CD4-positive, alpha-beta memory T cell (primary cell): Measurements from ENCODE around the gene ZNF134. TPM values are rescaled to one million over a fixed set of nuclear protein-coding genes. Genes with fewer than 3 reads are reported as not detected.

Experiments
- CTCF ChIA-PET: fragments of 350-600 bp; sonication (Branson Sonifier 250); formaldehyde crosslinking; loops from one replicate; lab custom pipeline; 2021; ENCODE audit warnings: inconsistent platforms; ENCODE audit not compliant: partially characterized antibody; lab: Charles Lee
- POLR2A ChIA-PET: fragments of 350-600 bp; sonication (Branson Sonifier 250); formaldehyde crosslinking; loops from one replicate; lab custom pipeline; 2021; ENCODE audit not compliant: partially characterized antibody; lab: Charles Lee
- DNase-seq, 5 donors: peaks; one replicate each; pipeline versions ENCODE4 v3.0.0 to v3.0.0-alpha.2; 2020 to 2022; ENCODE audit warnings: mixed read lengths in 1 of 5
- H3K27ac ChIP-seq: one replicate; pipeline ENCODE4 v1.7.0; 2013; ENCODE audit warnings: low read depth, low read length
- H3K27me3 ChIP-seq: 2 replicates; pipeline ENCODE4 v1.7.0; 2013; ENCODE audit warnings: mild to moderate bottlenecking, low read length, moderate library complexity; ENCODE audit not compliant: insufficient read depth
- H3K36me3 ChIP-seq: 2 replicates; pipeline ENCODE4 v1.7.0; 2013; ENCODE audit warnings: mild to moderate bottlenecking, low read length, moderate library complexity; ENCODE audit not compliant: insufficient read depth
- H3K4me1 ChIP-seq: 2 replicates; pipeline ENCODE4 v1.7.0; 2013; ENCODE audit warnings: mild to moderate bottlenecking, low read length, moderate library complexity; ENCODE audit not compliant: insufficient read depth
- H3K4me3 ChIP-seq, 2 donors: one replicate each; pipeline ENCODE4 v1.7.0; 2013; ENCODE audit warnings: low read length in 2 of 2, mild to moderate bottlenecking in 1 of 2
- H3K9me3 ChIP-seq, 2 donors: one replicate each; pipeline ENCODE4 v1.7.0; 2013; ENCODE audit warnings: low read length in 2 of 2, control low read depth in 1 of 2; ENCODE audit not compliant: control insufficient read depth in 1 of 2
- H3K27ac Mint-ChIP-seq, 7 donors: one replicate each; pipeline ENCODE4 v1.8.0; 2020 to 2021; ENCODE audit warnings: mixed read lengths in 7 of 7, mild to moderate bottlenecking in 6 of 7, inconsistent platforms in 3 of 7, moderate library complexity in 3 of 7
- H3K27me3 Mint-ChIP-seq, 2 donors: one replicate each; pipeline ENCODE4 v1.8.0; 2020 to 2021; ENCODE audit warnings: mixed read lengths in 2 of 2
- H3K36me3 Mint-ChIP-seq, 2 donors: one replicate each; pipeline ENCODE4 v1.8.0; 2020 to 2021; ENCODE audit warnings: mixed read lengths in 2 of 2, inconsistent platforms in 1 of 2, mild to moderate bottlenecking in 1 of 2
- H3K4me1 Mint-ChIP-seq, 4 donors: one replicate each; pipeline ENCODE4 v1.8.0; 2020 to 2021; ENCODE audit warnings: mixed read lengths in 4 of 4, mild to moderate bottlenecking in 1 of 4
- H3K4me3 Mint-ChIP-seq, 8 donors: one replicate each; pipeline ENCODE4 v1.8.0; 2020 to 2021; ENCODE audit warnings: mixed read lengths in 8 of 8, mild to moderate bottlenecking in 7 of 8, moderate library complexity in 6 of 8, inconsistent platforms in 3 of 8
- H3K9me3 Mint-ChIP-seq, 8 donors: one replicate each; pipeline ENCODE4 v1.8.0; 2020 to 2021; ENCODE audit warnings: mixed read lengths in 8 of 8, mild to moderate bottlenecking in 5 of 8, inconsistent platforms in 3 of 8, moderate library complexity in 1 of 8
- intact Hi-C: fragments of 100-400 bp; cut with micrococcal nuclease; formaldehyde crosslinking; loops from one replicate; pipeline ENCODE4 v1.15.1; 2023
- polyA plus RNA-seq, 2 donors: library from polyadenylated mRNA; unstranded; fragments of 300-500 nt; fragmentation: Illumina TruSeq; gene quantifications; one replicate each; pipeline ENCODE4 v1.2.3, GENCODE V29; 2021
- total RNA-seq, 2 experiments: library from RNA; stranded (reverse); gene quantifications; one replicate each; pipeline ENCODE4 v1.2.3, GENCODE V29; 2021

Gene ZNF134
- total and polyA plus RNA-seq, 4 experiments from 2014 or later: 8.9 to 32.3 (median 22.4) TPM

DNA sequence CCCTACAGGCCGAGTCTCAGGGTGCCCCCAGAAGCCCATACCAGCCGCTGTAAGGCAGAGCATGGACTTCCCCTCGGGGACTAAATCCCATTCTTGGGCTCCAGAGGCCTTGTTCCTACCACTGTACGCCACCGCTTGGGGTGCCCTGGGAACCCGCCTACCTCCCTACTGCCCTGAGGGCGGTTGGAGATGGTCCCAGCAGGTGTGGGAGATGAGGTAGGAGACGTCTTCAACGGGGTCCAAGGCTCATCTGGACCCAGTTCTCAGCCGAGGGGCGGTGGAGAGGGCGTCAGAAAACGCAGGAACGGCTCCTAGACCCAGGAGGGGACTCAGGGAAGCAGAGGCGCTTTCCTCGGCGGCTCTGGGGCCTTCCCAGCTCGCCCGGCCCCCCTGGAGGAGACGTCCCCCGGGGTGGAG, 30.9 kb upstream of the ZNF134 start:
- peak overlapping the region in 1 of 7 donors; percentile 13 for H3K27ac Mint-ChIP-seq
- intact Hi-C loops: no loop called here
- ChIA-PET CTCF (no interaction called here), POLR2A (interaction anchor here (0.6 to 2.2 kb wide), 7 partner anchors 16 to 420 kb away, joined by 3 to 12 read pairs (median 3); partner anchors contain the start of genes ZNF134, ZNF530, ZNF551 and ZNF606)
- Histone ChIP-seq H3K9me3 (peaks cover 4 to 7% of the 10 kb centered on the region in 2 donors), H3K27me3 (no peaks in the 10 kb centered on the region), H3K36me3 (no peaks in the 10 kb centered on the region), H3K4me1 (peaks cover 24% of the 10 kb centered on the region), H3K27ac (no peak overlapping the region), H3K4me3 (peak overlapping the region; percentile 43 to 74)
- DNase-seq: no peak
- peaks cover 43 to 44% of the 10 kb centered on the region in 2 donors for H3K36me3 Mint-ChIP-seq
- peaks cover 11 to 65% (median 58%) of the 10 kb centered on the region in 8 donors for H3K9me3 Mint-ChIP-seq
- no peaks in the 10 kb centered on the region for H3K27me3 Mint-ChIP-seq
- peak overlapping the region in 6 of 8 donors; percentile 10 to 98 (median 69) for H3K4me3 Mint-ChIP-seq
- peaks cover 14 to 34% (median 22%) of the 10 kb centered on the region in 4 donors for H3K4me1 Mint-ChIP-seq

- Mint-ChIP-seq H3K9me3 (peaks cover 13 to 70% (median 62%) of the 10 kb centered on the region in 8 donors), H3K4me1 (peaks cover 10 to 29% (median 19%) of the 10 kb centered on the region in 4 donors), H3K27ac (peak within 1 kb of the TSS; percentile 65 to 94 (median 86)), H3K4me3 (peak within 1 kb of the TSS; percentile 92 to 99 (median 96)), H3K36me3 (peaks cover 47 to 49% of the 10 kb centered on the region in 2 donors), H3K27me3 (no peaks in the 10 kb centered on the region)
- ChIA-PET POLR2A (interaction anchor here (0.6 to 2.2 kb wide), 10 partner anchors 16 to 419 kb away, joined by 3 to 12 read pairs (median 3); partner anchors contain the start of genes TRAPPC2B, ZNF134, ZNF211 and ZNF530), CTCF (no interaction called here)
- Histone ChIP-seq H3K9me3 (peaks cover 7 to 11% of the 10 kb centered on the region in 2 donors), H3K27ac (no peak within 1 kb of the TSS), H3K4me3 (peak within 1 kb of the TSS; percentile 43 to 74), H3K36me3 (peaks cover 7% of the 10 kb centered on the region), H3K4me1 (peaks cover 21% of the 10 kb centered on the region), H3K27me3 (no peaks in the 10 kb centered on the region)
- DNase-seq: peak; percentile 84 to 90 (median 89)
- intact Hi-C loops: loop anchor here (1.0 kb wide), 1 partner anchor 16 kb away; the partner anchor contains the start of gene ZNF530
Observed at GRCh38 chr19:57583521-57584416, 30.3 kb upstream of the ZNF134 start, which contains the start of gene ZIK1. TSS of gene ZIK1 (plus strand) at chr19:57584145. CDS start at chr19:57584357, 212 bp downstream.

DNA sequence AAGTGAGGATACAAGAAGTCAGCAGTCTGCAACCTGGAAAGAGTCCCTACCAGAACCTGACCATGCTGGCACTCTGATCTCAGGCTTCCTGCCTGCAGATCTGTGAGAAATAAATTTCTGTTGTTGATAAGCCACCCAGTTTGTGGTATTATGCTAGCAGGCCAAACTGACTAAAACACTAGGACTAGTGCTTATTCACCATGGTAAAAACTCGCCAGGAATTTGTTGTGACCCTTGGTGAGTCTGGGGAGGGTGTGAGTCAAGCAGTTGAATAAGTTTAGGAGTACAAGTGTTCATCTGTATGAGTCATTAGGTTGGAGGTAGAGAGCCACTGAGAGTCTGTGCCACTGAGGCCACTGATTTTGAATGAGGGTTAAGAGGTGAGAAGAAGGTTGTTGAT, 26.5 kb upstream of the ZNF134 start:
- intact Hi-C loops: no loop called here
- Histone ChIP-seq H3K36me3 (peaks cover 18% of the 10 kb centered on the region), H3K4me3 (no peak overlapping the region), H3K9me3 (peaks cover 10 to 47% of the 10 kb centered on the region in 2 donors), H3K27me3 (no peaks in the 10 kb centered on the region), H3K4me1 (peaks cover 15% of the 10 kb centered on the region), H3K27ac (no peak overlapping the region)
- Mint-ChIP-seq H3K27ac (no peak overlapping the region), H3K4me1 (peaks cover 7 to 20% (median 15%) of the 10 kb centered on the region in 4 donors), H3K36me3 (peaks cover 72 to 76% of the 10 kb centered on the region in 2 donors), H3K27me3 (no peaks in the 10 kb centered on the region), H3K4me3 (peak overlapping the region in 1 of 8 donors; percentile 3), H3K9me3 (peaks cover 13 to 90% (median 81%) of the 10 kb centered on the region in 8 donors)
- POLR2A ChIA-PET: no interaction called here
- DNase-seq: no peak
- CTCF ChIA-PET: no interaction called here

DNA sequence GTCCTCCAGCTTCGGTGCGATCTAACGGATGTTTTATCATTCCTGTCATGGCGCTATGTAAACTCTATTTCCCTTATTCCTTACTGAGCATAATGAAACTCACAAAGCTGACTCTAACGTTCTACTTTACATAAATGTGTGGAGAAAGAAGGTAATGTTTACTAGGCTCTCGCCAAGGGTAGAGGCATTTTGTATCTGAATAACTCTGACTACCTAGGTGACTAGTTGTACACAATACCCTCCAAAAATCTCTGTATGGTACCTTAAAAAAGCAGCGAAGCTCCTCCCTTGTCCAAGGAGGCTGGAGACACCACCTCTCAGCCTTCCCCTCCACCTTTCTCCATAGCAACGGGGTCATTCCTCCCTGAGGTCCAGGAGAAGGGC, 14.7 kb upstream of the ZNF134 start:
- peaks cover 38% of the 10 kb centered on the region in 2 donors for H3K36me3 Mint-ChIP-seq
- H3K9me3 Mint-ChIP-seq: peaks cover 8 to 49% (median 44%) of the 10 kb centered on the region in 8 donors
- ChIA-PET POLR2A (interaction anchor here (0.7 to 2.1 kb wide), 5 partner anchors 15 to 403 kb away, joined by 3 to 8 read pairs (median 3); partner anchors contain the start of genes ZIK1, ZNF134, ZNF211 and ZNF606), CTCF (no interaction called here)
- Histone ChIP-seq H3K4me1 (peaks cover 16% of the 10 kb centered on the region), H3K27ac (peak overlapping the region; percentile 40), H3K9me3 (peaks cover 0 to 11% of the 10 kb centered on the region in 2 donors), H3K4me3 (peak overlapping the region; percentile 38 to 76), H3K27me3 (no peaks in the 10 kb centered on the region), H3K36me3 (peaks cover 6% of the 10 kb centered on the region)
- peaks cover 0 to 3% of the 10 kb centered on the region in 2 donors for H3K27me3 Mint-ChIP-seq
- no peak for DNase-seq
- H3K4me3 Mint-ChIP-seq: peak overlapping the region; percentile 86 to 93 (median 90)
- peak overlapping the region; percentile 28 to 93 (median 81) for H3K27ac Mint-ChIP-seq
- peaks cover 5 to 24% (median 19%) of the 10 kb centered on the region in 4 donors for H3K4me1 Mint-ChIP-seq
- intact Hi-C loops: loop anchor here (1.0 kb wide), 2 partner anchors 15 kb away; partner anchors contain the start of genes ZIK1 and ZNF134

GRCh38 chr19:57599761-57600383, 14.2 kb upstream of the ZNF134 start, which contains the start of gene ZNF530:
TSS of gene ZNF530 (plus strand) at chr19:57599885. CDS start at chr19:57604346, 4,461 bp downstream.
- Histone ChIP-seq H3K27me3 (no peaks in the 10 kb centered on the region), H3K4me3 (peak within 1 kb of the TSS; percentile 38 to 76), H3K36me3 (peaks cover 11% of the 10 kb centered on the region), H3K4me1 (peaks cover 16% of the 10 kb centered on the region), H3K27ac (peak within 1 kb of the TSS; percentile 40), H3K9me3 (peaks cover 0 to 16% of the 10 kb centered on the region in 2 donors)
- DNase-seq: peak; percentile 74 to 80 (median 76)
- intact Hi-C loops: loop anchor here (1.0 kb wide), 2 partner anchors 14 to 16 kb away; partner anchors contain the start of genes ZIK1 and ZNF134
- H3K27me3 Mint-ChIP-seq: peaks cover 0 to 3% of the 10 kb centered on the region in 2 donors
- peak within 1 kb of the TSS; percentile 28 to 93 (median 81) for H3K27ac Mint-ChIP-seq
- ChIA-PET CTCF (no interaction called here), POLR2A (interaction anchor here (0.7 to 2.1 kb wide), 7 partner anchors 14 to 402 kb away, joined by 3 to 8 read pairs (median 4); partner anchors contain the start of genes ZIK1, ZNF134, ZNF211 and ZNF606)
- H3K9me3 Mint-ChIP-seq: peaks cover 12 to 51% (median 45%) of the 10 kb centered on the region in 8 donors
- H3K4me1 Mint-ChIP-seq: peaks cover 5 to 24% (median 19%) of the 10 kb centered on the region in 4 donors
- peak within 1 kb of the TSS; percentile 86 to 93 (median 90) for H3K4me3 Mint-ChIP-seq
- H3K36me3 Mint-ChIP-seq: peaks cover 43% of the 10 kb centered on the region in 2 donors

DNA sequence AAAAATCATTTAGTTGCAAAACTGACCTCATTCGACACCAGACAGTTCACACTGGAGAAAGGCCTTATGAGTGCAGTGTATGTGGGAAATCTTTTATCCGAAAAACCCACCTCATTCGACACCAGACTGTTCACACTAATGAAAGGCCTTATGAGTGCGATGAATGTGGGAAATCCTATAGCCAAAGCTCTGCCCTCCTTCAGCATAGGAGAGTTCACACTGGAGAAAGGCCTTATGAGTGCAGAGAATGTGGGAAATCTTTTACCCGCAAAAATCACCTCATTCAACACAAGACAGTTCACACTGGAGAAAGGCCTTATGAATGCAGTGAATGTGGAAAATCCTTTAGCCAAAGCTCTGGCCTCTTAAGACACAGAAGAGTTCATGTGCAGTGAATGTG, 7.1 kb upstream of the ZNF134 start:
- intact Hi-C loops: no loop called here
- peaks cover 22% of the 10 kb centered on the region for H3K36me3 ChIP-seq
- H3K27me3 ChIP-seq: no peaks in the 10 kb centered on the region
- Mint-ChIP-seq H3K4me1 (peaks cover 0 to 2% (median 0%) of the 10 kb centered on the region in 4 donors), H3K27me3 (no peaks in the 10 kb centered on the region), H3K27ac (no peak overlapping the region), H3K4me3 (no peak overlapping the region), H3K9me3 (peaks cover 12 to 82% (median 77%) of the 10 kb centered on the region in 8 donors), H3K36me3 (peaks cover 59 to 60% of the 10 kb centered on the region in 2 donors)
- no peaks in the 10 kb centered on the region for H3K4me1 ChIP-seq
- CTCF ChIA-PET: no interaction called here
- POLR2A ChIA-PET: no interaction called here
- peaks cover 0 to 42% of the 10 kb centered on the region in 2 donors for H3K9me3 ChIP-seq
- no peak overlapping the region for H3K4me3 ChIP-seq
- no peak overlapping the region for H3K27ac ChIP-seq
- DNase-seq: no peak
